Prostate gland (tissue), 2 donors: ENCODE measurements around the gene TTR. TPM values are rescaled to one million over a fixed set of nuclear protein-coding genes. Genes with fewer than 3 reads are reported as not detected.

Experiments
- DNase-seq: peaks from one replicate; pipeline ENCODE4 v3.0.0-alpha.2; 2019; ENCODE audit warnings: low spot score
- H3K27ac ChIP-seq, 2 donors: fragments of 200-600 bp; sonication (generic); 2 replicates each; pipeline ENCODE4 v1.5.1; 2017 to 2019
- H3K27me3 ChIP-seq: fragments of 200-600 bp; sonication (generic); replicated peaks from 2 replicates; pipeline ENCODE4 v1.5.1; 2019; ENCODE audit not compliant: insufficient read depth
- H3K36me3 ChIP-seq, 2 donors: fragments of 200-600 bp; sonication (generic); 1 replicate in 1 of 2; 2 replicates in 1 of 2; pipeline versions ENCODE4 v1.5.1 to v1.8.1; 2017 to 2019
- H3K4me1 ChIP-seq: fragments of 200-600 bp; sonication (generic); replicated peaks from 2 replicates; pipeline ENCODE4 v1.5.1; 2019
- H3K4me3 ChIP-seq, 2 donors: fragments of 200-600 bp; sonication (generic); 2 replicates each; pipeline ENCODE4 v1.5.1; 2017 to 2019
- H3K9me3 ChIP-seq: fragments of 200-600 bp; sonication (generic); 2 replicates; pipeline ENCODE4 v1.5.1; 2017
- CTCF ChIP-seq, 4 experiments: fragments of 200-600 bp in 2 of 4; fragments of 450-650 bp in 2 of 4; sonication (generic) in 2 of 4; IDR thresholded peaks; 1 replicate in 3 of 4; 2 replicates in 1 of 4; pipeline ENCODE4 v1.5.1; 2016 to 2019; ENCODE audit warnings: antibody characterized with exemption in 4 of 4, mild to moderate bottlenecking in 2 of 4, moderate library complexity in 2 of 4
- POLR2A ChIP-seq: fragments of 450-650 bp; IDR thresholded peaks from one replicate; pipeline ENCODE4 v1.6.1; 2016; ENCODE audit warnings: antibody characterized with exemption, mild to moderate bottlenecking
- POLR2AphosphoS5 ChIP-seq: sonication (generic); formaldehyde crosslinking; IDR thresholded peaks from one replicate; pipeline ENCODE4 v1.6.1; 2017; ENCODE audit warnings: antibody characterized with exemption
- WGBS: methylation state at CpG from one replicate; pipeline ENCODE4 v1.1.5; 2018; 5-methylcytosine and 5-hydroxymethylcytosine counted together
- intact Hi-C: fragments of 100-400 bp; cut with DNase I; formaldehyde crosslinking; loops from one replicate; pipeline ENCODE4 v1.14.2; 2022
- total RNA-seq, 2 donors: library from RNA; depleted of rRNA; stranded (reverse); fragments of >200 nt; gene quantifications; one replicate each; pipeline ENCODE4 v1.1.0, GENCODE V29; 2016

The TTR gene
- total RNA-seq, 2 donors from 2014 or later = 0.50 TPM; not detected in 1

- TF ChIP-seq POLR2AphosphoS5 (no peak), POLR2A (no peak), CTCF (IDR thresholded peaks at IDR 0.05) (no peak)
- Histone ChIP-seq H3K27ac (no peak overlapping the region), H3K36me3 (no peaks in the 10 kb centered on the region), H3K27me3 (no peaks in the 10 kb centered on the region), H3K4me3 (no peak overlapping the region), H3K9me3 (no peaks in the 10 kb centered on the region), H3K4me1 (no peaks in the 10 kb centered on the region)
- DNase-seq = no peak
- WGBS = 98% methylated on average over 1 of the region's 1 CpG
- intact Hi-C loops = no loop called here
Observed at GRCh38 chr18:31631526-31631925, 39.8 kb downstream of the TTR start.

DNA sequence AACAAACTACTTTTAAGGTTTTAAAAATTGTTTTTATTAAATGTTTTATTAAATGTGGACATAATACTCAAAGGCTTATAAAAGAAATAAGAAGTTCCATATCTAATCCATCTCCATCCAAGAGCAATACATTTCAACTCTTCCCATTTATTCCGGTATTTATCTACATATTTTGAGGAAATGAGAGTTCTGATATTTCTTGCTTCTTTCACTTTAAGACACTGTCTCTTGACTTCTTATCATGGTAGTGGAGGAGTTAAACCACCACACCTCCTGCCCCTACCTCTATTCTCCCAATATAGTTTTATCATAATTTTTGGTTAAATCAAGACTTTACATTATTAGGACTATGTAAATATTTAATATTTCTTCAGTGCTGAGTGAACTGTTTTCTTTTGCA lies 40.7 kb downstream of the TTR start:
- Histone ChIP-seq H3K36me3 (no peaks in the 10 kb centered on the region), H3K9me3 (no peaks in the 10 kb centered on the region), H3K4me3 (no peak overlapping the region), H3K4me1 (no peaks in the 10 kb centered on the region), H3K27ac (no peak overlapping the region), H3K27me3 (no peaks in the 10 kb centered on the region)
- intact Hi-C loops = no loop called here
- TF ChIP-seq CTCF (IDR thresholded peaks at IDR 0.05) = no peak
- TF ChIP-seq POLR2A = no peak
- no peak for TF ChIP-seq POLR2AphosphoS5
- WGBS = 88% methylated on average over 1 of the region's 1 CpG
- no peak for DNase-seq

DNA sequence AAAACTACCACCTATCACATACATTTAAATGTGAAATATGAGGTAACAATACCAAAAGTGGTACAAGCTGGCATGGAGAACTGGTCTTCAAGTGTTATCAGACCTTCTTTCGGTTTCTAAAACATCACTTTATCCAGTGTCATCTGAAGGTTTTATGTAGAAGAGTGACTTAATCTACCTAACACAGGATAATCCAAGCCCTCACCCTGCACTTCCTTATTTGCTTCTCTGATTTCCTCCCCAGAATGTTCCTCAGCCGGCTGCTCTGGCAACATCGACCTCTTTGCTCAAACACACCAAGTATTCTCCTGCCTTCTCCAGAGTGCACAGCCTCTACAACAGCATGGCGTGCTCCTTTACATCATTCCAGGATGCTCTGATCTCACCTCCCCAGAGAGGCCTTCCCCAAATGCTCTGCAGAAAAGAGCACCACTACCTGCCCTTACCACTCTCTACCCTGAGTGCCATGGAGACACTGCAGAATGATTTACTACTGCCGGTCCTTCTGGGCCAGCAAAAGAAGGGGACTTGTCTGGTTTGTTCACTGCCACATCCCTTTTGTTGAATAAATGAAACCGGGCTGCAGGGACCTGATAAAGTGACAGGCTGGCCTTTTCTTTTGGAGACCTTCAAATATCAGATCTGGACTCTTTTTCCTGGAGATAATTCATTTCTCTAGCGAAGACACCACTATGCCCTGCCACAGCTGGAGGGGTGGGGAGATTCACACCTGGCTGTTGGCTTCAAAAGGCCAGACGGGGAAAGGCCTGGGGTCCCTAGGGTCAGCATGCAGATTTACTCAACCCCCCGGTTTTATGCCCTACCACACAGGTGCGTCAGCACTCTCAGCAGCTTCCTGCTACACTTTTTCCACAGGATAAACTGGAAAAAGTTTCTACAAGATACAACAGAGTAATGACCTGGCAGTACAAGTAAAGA lies 42.0 kb downstream of the TTR start:
- Histone ChIP-seq H3K36me3 (no peaks in the 10 kb centered on the region), H3K27me3 (no peaks in the 10 kb centered on the region), H3K9me3 (no peaks in the 10 kb centered on the region), H3K4me3 (no peak overlapping the region), H3K27ac (no peak overlapping the region), H3K4me1 (no peaks in the 10 kb centered on the region)
- intact Hi-C loops = no loop called here
- no peak for DNase-seq
- TF ChIP-seq POLR2A (no peak), CTCF (IDR thresholded peaks at IDR 0.05) (no peak), POLR2AphosphoS5 (no peak)
- 78% methylated on average over 10 of the region's 10 CpGs for WGBS

- TF ChIP-seq POLR2AphosphoS5 = no peak
- no peak for TF ChIP-seq POLR2A
- no peak for TF ChIP-seq CTCF (IDR thresholded peaks at IDR 0.05)
- H3K27me3 ChIP-seq = no peaks in the 10 kb centered on the region
- 65% methylated on average over 3 of the region's 3 CpGs for WGBS
- no peaks in the 10 kb centered on the region for H3K9me3 ChIP-seq
- no peak for DNase-seq
- H3K4me3 ChIP-seq = no peak overlapping the region
- no peak overlapping the region for H3K27ac ChIP-seq
- H3K4me1 ChIP-seq = no peaks in the 10 kb centered on the region
- intact Hi-C loops = no loop called here
- no peaks in the 10 kb centered on the region for H3K36me3 ChIP-seq
Observed at GRCh38 chr18:31634331-31634713, 42.6 kb downstream of the TTR start.

GRCh38 chr18:31636387-31636786 lies 44.7 kb downstream of the TTR start:
- no peaks in the 10 kb centered on the region for H3K27me3 ChIP-seq
- no peaks in the 10 kb centered on the region for H3K4me1 ChIP-seq
- H3K9me3 ChIP-seq = no peaks in the 10 kb centered on the region
- no peak overlapping the region for H3K4me3 ChIP-seq
- no peaks in the 10 kb centered on the region for H3K36me3 ChIP-seq
- no peak overlapping the region for H3K27ac ChIP-seq
- intact Hi-C loops = no loop called here
- TF ChIP-seq POLR2AphosphoS5 (no peak), POLR2A (no peak), CTCF (IDR thresholded peaks at IDR 0.05) (no peak)
- DNase-seq = no peak
